Bronchial epithelial cell (primary cell): ENCODE data around the gene LRRN2. TPM values are rescaled to one million over a fixed set of nuclear protein-coding genes. Genes with fewer than 3 reads are reported as not detected.

Source experiments
- DNase-seq: peaks from one replicate; pipeline ENCODE4 v3.0.0-alpha.2; 2010; ENCODE audit warnings: low read depth
- FAIRE-seq: peaks from 2 replicates; lab custom pipeline; 2011; peaks lifted over from hg19 to GRCh38; lab: Jason Lieb, UNC
- H3K27me3 ChIP-seq: 2 replicates; pipeline ENCODE4 v1.5.1; 2011; ENCODE audit warnings: low read length; ENCODE audit not compliant: control insufficient read depth, insufficient read depth
- H3K36me3 ChIP-seq: 2 replicates; pipeline ENCODE4 v1.5.1; 2011; ENCODE audit warnings: low read length; ENCODE audit not compliant: control insufficient read depth, insufficient read depth
- H3K4me3 ChIP-seq: 2 replicates; pipeline ENCODE4 v1.5.1; 2011; ENCODE audit warnings: mild to moderate bottlenecking, low read depth, low read length, control low read depth
- CTCF ChIP-seq: IDR thresholded peaks from 2 replicates; pipeline ENCODE4 v1.5.1; 2011; ENCODE audit warnings: mild to moderate bottlenecking, moderate library complexity, low read length, control low read depth, inconsistent platforms; ENCODE audit not compliant: insufficient read depth, severe bottlenecking
- total RNA-seq: library from RNA; depleted of rRNA; stranded (reverse); fragments of >200 nt; gene quantifications from 2 replicates; pipeline ENCODE4 v1.2.1, GENCODE V29; 2014

LRRN2 gene
- total RNA-seq, 1 donor from 2014 or later, result not detected

- H3K27me3 ChIP-seq, result peaks cover 7% of the 10 kb centered on the region
- no peak overlapping the region for H3K4me3 ChIP-seq
- peak; percentile 58 for DNase-seq
- FAIRE-seq, result no peak
- no peaks in the 10 kb centered on the region for H3K36me3 ChIP-seq
- TF ChIP-seq CTCF, result no peak
Measured at GRCh38 chr1:204647114-204647804, 38.3 kb downstream of the LRRN2 start.

- no peak for TF ChIP-seq CTCF
- no peak for DNase-seq
- Histone ChIP-seq H3K4me3 (no peak overlapping the region), H3K27me3 (peaks cover 4% of the 10 kb centered on the region), H3K36me3 (no peaks in the 10 kb centered on the region)
- no peak for FAIRE-seq
Measured at GRCh38 chr1:204645666-204646065, 39.9 kb downstream of the LRRN2 start.

DNA sequence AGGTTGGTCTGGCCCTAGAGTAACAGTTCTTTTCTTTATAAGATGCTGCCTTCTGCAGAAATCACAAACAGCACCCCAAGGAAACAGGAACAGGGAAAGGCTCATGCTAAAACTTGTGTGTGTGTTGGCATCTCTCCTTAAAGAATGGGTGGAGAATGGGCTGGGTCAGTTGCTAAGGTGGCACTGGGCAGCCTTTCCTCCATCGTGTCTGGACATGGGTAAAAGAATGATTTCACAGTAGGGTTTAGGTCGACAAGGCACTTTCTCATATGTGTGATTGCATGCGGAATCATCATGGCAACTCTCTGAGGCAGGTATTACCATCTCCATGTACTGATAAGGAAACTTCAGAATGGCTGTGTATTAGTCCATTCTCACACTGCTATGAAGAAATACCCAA, 40.3 kb downstream of the LRRN2 start:
- Histone ChIP-seq H3K36me3 (no peaks in the 10 kb centered on the region), H3K4me3 (no peak overlapping the region), H3K27me3 (peaks cover 2% of the 10 kb centered on the region)
- FAIRE-seq (no peak), DNase-seq (peak; percentile 63)
- no peak for TF ChIP-seq CTCF

- FAIRE-seq (no peak), DNase-seq (no peak)
- Histone ChIP-seq H3K4me3 (no peak overlapping the region), H3K36me3 (no peaks in the 10 kb centered on the region), H3K27me3 (peaks cover 2% of the 10 kb centered on the region)
- TF ChIP-seq CTCF, result no peak
Measured at GRCh38 chr1:204643503-204643902, 42.0 kb downstream of the LRRN2 start.

DNA sequence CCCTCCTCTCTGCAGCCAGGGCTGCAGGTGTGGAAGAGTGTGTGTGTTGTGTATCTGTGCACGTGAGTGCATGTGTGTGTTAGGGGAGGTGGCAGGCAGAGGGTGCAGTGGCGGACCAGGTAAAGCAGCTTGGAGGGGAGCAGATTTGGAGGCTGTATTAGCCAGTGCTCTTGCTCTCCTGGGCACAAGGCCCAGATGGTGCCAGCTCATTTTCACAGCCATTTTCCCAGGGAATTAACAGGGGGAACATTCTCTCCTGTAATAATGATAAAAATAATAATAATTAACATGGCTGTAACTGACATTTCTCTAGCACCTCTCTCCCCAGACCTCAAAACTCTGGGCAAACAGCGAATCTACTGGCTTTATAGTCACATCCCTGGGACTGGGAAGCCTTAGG, 43.6 kb downstream of the LRRN2 start:
- DNase-seq, result no peak
- H3K4me3 ChIP-seq, result no peak overlapping the region
- no peaks in the 10 kb centered on the region for H3K36me3 ChIP-seq
- TF ChIP-seq CTCF, result no peak
- H3K27me3 ChIP-seq, result peaks cover 5% of the 10 kb centered on the region
- FAIRE-seq, result no peak

GRCh38 chr1:204641455-204641854, 44.1 kb downstream of the LRRN2 start:
- peaks cover 5% of the 10 kb centered on the region for H3K27me3 ChIP-seq
- H3K4me3 ChIP-seq, result no peak overlapping the region
- TF ChIP-seq CTCF, result no peak
- no peaks in the 10 kb centered on the region for H3K36me3 ChIP-seq
- FAIRE-seq, result no peak
- no peak for DNase-seq
